OCI-LY3 (cell line): ENCODE measurements around the gene EVI5L.

Experiments used
- CTCF ChIP-seq: fragments of 200-600, 300-600 bp; sonication (generic); IDR thresholded peaks from 2 replicates; pipeline ENCODE4 v1.5.1; 2014; ENCODE audit warnings: antibody characterized with exemption, low read length, low read depth
- EZH2phosphoT487 ChIP-seq: fragments of 200-600 bp; shearing (Covaris generic); IDR thresholded peaks from 2 replicates; pipeline ENCODE4 v1.6.1; 2018; ENCODE audit warnings: antibody characterized with exemption, mixed run types, low read depth

- TF ChIP-seq CTCF (no peak), EZH2phosphoT487 (no peak)
Observed at GRCh38 chr19:7912144-7912696, 82.2 kb downstream of the EVI5L start.
